ENCODE data around the gene SNTB2.

The SNTB2 gene

DNA sequence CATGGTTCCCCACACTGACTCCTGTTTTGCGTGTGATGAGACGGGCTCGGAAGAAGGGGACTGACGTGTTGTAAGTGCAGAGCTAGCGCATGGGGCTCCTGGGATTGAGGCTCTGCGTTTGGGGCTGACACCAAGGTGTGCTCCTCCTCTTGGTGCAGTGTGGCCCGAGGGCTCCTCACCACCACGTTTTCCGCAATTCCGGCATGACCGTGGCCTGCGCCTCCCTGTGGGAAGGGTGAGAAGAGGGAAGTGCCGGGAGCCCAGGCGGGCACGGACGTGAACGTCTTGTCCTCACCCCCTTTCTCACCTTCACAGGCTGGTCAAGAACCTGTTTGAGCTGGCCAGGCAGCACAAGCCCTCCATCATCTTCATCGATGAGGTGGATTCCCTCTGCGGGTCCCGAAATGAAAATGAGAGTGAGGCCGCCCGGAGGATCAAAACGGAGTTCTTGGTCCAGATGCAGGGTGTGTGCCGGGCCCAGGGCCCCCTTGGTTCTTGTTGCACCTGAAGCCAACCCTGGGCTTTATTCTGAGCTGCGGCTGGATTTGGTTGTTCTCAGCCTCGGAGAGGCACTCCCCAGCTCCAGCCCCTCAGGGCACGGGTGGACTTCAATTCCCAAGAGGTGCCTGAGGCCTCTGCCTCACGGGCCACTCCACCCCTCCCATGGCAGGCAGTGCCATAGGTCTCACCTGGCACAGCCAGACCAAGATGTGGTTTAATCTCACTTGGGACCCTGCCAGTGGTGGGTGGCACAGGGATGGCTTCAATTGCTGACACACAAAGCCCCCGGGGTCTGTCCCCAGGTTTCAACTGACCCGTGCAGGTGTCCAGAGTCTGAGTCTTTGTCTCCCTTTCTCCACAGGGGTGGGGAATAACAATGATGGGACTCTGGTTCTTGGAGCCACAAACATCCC, 133.1 kb downstream of the SNTB2 start:
- DNase-seq (ENCODE audit: low read depth) = no peak

DNA sequence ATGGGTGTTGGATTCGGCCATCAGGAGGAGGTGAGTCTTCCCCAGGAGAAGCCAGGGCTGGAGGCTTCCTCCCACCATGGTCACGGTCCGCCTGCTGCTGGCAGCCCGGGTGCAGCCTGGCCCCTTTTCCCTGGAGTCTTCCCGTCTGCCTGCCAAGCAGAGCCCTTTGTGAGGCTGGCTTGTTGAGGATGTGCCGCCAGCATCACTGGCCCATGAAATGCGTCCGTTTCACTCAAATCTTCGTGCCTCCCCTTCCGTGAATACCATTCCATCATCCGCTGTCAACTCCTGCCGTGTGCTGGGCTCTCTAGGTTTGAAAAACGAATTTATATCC, 133.7 kb downstream of the SNTB2 start:
- DNase-seq (ENCODE audit: low read depth) = no peak

DNA sequence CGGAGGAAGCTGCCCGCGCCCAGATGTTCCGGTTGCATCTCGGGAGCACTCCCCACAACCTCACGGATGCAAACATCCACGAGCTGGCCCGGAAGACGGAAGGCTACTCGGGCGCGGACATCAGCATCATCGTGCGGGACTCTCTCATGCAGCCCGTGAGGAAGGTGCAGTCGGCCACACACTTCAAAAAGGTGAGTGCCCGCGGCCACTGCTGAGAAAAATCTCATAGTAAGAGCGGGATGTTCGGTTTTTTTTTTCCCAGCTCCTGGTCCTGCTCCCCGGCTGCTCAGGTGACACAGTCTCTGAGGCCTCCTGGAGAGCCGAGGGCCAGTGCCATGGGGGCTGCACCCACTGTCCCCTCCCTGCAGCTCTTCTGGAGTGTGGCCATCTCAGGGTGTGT, 134.1 kb downstream of the SNTB2 start:
- DNase-seq (ENCODE audit: low read depth) = no peak

DNA sequence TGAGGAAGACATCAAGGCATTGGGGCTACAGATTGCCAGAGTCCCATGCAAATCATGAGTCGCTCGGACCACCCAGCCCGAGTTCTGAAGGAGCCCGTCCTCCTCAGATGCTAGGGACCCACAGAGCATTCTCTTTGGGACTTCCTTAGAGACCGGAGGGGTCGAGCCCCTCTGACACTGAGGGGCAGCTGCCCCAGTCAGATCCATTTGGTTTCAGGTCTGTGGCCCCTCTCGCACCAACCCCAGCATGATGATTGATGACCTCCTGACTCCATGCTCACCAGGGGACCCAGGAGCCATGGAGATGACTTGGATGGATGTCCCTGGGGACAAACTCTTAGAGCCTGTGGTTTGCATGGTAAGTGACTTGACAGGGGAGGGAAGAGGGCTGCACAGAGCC, 135.4 kb downstream of the SNTB2 start:
- DNase-seq (ENCODE audit: low read depth) = no peak

DNA sequence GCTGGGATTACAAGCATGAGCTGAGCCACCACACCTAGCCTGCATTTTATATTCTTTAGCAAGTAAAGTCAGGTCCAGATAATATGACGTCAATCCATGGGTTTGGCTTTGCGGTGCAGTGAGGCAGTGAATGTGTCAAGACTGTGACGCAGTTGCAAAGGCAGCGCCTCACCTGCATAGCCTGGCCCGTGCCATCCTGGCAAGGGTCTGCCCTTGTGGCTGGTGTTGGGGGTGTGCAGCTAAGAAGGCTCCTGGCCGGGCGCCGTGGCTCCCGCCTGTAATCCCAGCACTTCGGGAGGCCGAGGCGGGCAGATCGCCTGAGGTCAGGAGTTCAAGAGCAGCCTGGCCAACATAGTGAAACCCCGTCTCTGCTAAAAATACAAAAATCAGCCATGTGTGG, 136.5 kb downstream of the SNTB2 start:
- DNase-seq (ENCODE audit: low read depth) = no peak

DNA sequence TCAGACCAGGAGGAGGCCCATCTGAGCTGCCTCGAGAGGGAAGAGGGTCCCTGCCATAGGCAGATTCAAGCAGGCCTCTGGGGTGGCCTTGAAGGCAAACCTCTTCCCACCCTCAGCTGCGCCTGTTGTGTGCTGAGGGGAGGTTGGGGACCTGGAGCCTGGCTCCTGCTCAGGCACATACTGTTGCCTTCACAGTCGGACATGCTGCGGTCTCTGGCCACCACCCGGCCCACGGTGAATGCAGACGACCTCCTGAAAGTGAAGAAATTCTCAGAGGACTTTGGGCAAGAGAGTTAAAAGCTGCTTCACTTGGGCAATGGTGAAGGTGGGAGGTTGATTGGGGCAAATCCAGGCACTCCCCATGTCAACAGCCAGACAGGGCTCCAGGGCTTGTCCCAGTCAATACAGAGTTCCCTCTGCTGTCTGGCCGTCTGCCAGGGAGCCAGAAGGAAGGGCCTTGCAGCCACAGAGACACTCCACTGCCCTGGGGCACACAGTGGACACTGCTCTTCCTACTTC, 137.1 kb downstream of the SNTB2 start:
- no peak for DNase-seq (ENCODE audit: low read depth)

DNA sequence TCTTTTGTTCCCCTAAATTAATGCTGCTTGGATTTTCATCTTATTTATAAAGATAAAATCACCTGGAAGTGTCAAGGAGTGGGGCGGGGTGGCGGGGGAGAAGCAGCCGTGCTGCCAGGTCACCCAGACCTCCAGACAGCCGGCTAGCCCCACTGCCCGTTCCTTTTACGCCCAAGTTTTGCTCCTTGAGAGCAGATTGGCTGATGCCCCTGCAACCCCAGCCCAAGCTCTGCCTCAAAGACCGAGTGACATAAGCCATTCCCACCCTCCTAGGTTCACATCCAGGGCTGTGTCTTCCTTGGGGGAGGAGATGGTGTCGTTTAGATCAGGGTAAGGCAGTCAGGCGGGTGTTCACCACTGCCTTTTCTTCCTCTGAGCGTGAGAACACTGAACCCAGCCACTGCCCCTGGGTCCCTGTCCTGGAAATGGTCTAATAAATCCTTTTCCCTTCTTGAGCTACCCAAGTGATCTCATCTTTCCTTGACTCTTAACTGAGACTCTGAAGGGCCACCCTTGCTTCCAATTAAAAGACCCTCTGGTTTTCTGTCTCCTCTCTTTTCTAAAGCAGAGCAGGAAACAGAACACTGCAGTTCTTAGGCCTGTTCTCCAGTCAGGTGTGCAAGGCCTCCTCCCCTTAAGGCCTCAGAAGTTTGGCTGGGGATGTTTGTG, 137.8 kb downstream of the SNTB2 start:
- DNase-seq (ENCODE audit: low read depth) = no peak

DNA sequence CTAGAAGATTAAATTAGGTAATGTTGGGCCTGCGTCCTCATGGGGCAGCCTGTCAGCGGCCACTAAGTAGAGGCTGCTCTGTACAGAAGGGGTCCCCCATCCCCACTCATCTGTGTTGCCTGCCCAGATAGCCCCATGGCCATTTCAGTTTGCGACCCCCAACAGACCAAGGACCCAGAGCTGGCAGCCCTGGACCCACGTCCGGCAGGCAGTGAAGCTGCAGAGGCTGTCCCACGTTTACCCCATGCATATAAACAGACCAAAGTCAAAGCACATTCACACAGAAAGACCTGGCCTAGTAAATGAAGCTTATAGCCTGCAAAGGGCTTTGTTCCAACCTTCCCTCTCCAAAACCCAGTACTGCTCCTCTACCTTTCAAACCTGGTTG, 138.8 kb downstream of the SNTB2 start:
- no peak for DNase-seq (ENCODE audit: low read depth)

DNA sequence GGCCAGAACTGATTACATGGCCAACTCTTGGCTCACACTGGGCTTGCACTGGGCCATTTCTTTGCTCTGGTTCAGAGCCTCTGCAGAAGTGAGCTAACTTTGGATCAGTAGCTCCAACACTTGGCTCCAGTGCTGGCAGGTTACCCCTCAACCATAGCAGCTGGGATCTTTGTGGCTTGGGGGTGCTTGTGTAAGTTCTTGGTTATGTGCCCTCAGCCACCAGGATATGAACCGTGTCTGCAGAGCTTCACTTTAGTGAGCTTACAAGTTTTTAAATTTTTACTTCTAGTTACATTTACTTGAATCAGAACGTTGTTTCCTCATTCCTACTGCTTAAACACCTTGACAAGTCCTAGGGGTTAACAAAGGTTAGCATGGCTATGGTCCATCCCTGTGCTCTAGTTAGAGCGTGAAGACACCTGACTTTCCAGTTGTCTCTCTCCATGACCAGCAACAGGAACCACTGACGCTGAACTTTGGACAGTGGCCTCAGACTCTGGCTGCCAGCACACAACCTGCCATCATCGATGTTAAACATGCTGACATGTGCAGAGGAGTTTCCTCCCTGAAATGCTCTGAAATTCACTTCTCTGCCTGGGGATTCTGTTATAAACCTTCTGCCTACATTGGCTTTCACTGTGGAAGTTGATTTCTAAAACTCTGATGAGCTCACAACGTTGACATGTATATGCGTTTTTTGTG, 139.4 kb downstream of the SNTB2 start:
- no peak for DNase-seq (ENCODE audit: low read depth)

DNA sequence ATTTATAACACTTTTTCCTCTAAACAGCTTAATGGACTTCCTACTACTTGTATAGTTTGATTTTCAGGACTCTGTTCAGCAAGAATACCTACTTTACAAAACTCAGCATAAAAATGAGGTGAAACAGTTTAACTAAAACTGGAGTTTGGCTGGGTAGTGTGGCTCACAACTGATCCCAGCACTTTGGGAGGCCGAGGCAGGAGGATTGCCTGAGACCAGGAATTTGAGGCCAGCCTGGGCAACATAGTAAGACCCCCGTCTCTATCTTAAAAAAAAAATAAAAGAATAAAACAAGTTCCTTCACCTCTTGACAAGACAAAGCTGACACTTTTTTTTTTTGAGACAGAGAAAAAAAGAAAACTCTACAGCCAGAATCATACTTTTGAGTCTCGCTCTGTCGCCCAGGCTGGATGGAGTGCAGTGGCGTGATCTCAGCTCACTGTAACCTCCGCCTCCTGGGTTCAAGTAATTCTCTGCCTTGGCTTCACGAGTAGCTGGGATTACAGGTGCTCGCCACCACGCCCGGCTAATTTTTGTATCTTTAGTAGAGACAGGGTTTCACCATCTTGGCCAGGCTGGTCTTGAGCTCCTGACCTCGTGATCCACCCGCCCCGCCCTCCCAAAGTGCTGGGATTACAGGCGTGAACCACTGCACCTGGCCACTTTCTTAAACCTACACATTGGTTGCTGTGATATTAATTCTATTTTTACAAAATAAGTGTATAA, 140.8 kb downstream of the SNTB2 start:
- no peak for DNase-seq (ENCODE audit: low read depth)

DNA sequence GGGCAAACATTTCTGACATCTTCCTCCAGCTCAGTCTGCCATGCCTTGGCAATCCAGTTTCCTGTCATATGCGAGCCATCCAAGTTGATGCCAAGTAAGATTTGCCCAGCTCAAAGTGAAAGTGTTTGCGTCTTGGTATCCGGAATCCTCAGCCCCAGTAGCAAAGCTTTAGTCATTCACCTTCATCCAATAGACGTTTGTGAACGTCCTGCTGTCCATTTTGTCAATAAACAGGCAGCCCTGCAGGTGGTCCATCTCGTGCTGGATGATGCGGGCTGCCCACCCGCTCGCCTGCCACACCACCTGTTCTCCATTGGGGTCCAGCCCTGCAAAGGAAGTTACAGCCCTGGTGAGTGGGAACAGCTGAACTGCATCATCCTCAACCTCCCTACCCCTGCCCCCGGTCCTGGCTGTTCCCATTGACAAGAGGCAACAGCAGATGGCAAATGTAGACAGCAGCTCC, 141.9 kb downstream of the SNTB2 start:
- DNase-seq (ENCODE audit: low read depth) = no peak

DNA sequence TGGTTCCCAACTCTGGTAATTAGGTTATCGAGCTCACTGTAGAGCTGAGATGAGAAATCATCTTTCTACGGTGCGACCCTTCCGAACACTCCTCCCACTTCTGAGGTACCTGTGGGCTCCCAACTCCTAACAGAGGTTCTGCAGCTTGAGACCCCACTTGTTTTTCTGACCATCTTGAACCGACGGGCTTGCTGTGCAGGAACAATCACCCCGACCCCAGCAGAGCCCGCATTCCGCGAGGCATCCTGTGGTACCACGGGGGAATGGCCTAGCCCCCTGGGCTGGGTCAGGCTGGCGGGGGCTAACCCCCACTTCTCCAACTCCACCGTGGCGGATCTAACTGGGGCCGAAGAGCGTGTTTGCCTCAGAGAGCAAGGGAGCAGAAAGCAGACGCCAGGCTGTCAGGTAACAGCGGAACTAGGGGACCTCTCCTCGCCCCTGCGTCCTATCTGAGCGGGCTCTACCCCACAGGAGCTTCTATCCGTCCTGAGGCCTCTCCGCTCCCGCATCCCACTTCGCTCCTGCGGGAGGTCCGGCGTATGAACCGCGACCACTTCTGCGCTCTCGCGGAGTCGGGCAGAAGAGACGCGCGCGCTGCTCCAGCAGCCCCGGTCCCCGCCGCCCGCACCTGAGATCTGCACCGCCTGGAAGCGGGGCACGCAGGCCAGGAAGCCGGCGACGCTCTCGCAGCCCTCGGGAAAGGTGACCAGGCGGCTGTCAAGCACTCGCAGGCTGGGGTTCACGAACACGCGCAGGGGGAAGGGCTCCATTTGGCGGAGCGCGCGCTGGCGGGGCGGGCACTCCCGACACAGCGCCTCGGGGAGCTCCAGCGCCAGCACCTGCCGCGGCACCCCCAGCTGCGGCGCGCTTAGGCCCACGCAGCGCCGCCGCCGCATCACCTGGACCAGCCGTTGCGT, 142.7 kb downstream of the SNTB2 start:
- no peak for DNase-seq (ENCODE audit: low read depth)

DNA sequence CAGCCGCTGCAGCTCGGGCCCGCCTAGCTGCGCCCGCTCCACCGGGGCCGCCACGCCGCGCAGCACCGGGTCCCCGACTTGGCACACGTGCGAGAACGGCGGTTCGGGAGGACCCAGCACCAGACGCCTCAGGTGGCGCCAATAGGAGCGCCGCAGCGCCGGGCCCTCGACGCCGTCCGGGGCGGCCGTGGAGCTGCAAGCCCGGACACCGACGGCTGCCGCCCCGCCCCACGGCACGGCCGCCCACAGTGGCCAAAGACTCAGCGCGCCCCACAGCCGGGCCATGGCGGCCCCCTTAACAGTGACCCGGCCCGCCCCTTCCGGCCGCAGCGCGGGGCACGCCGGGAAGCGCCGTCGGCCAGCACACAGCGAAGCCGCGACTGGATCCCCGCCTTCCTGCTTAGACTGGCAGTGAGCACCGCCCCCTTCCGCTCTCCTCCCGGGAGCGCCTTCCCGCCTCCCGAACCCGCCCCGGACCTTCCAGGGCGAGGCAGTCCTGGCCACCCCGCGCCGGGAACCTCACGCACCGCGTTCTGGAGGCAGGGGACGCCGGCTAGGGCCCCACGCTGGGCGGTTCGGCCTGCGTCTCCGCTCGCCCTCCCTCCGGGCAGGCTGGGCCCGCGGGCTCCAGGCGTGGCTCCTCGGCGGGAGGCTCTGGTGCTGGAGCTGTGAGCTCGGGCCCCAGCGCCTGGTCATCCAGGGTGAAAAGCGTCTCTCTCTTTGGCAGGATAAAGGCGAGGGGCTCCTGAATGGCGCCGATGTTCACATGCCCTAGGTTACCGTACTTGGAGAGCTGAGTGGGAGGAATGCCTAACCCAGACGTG, 143.5 kb downstream of the SNTB2 start, which contains the start of gene PDF:
TSS of gene PDF (minus strand) at position 303 of the 824 bp plus-strand sequence. CDS start at position 285, 18 bp downstream.
- DNase-seq (ENCODE audit: low read depth) = peak; percentile 87

DNA sequence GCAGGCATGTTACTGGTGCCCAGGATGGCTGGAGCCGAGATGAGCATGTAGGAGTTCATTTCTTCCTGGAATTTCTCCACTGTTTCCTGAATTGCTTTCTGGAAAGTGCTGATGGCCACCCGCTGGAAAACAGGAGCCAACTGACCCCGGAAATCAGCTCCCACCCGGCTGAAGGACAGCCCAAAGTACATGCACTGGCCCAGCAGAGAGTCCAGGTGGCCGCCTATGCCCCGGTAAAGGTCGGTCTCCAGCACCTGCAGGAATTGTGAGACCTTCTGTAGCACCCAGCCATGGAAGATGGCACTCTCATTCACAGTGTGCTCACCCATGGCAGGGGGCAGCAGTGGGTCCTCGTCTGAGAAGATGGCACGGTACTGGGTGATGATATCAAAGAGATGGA, 147.7 kb downstream of the SNTB2 start:
- DNase-seq (ENCODE audit: low read depth) = no peak

DNA sequence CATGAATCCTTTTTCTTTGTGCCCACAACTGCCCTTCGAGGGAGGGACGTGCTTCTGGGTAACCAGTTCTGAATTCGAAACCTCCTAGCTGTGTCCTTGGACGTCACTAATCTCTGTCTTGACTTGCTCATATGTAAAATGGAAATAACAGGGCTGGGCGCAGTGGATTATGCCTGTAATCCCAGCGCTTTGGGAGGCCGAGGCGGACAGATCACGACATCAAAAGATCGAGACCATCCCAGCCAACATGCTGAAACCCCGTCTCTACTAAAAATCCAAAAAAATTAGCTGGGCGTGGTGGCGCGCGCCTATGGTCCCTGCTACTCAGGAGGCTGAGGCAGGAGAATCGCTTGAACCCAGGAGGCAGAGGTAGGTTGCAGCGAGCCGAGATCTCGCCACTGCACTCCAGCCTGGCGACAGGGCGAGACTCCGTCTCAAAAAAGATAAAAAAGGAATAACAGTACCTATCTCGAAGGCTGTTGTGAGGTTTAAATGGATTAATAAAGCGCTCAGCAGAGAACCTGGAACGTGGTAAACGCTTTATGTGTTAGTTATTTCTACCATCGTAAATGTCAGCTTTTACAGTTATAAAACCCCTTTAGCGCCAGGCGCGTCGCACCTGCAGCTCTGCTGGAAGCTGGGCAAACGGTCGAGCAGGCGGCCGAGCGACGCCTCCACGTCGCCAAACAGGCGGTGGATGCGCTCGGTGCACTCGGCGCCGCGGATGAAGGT, 151.8 kb downstream of the SNTB2 start:
- no peak for DNase-seq (ENCODE audit: low read depth)

DNA sequence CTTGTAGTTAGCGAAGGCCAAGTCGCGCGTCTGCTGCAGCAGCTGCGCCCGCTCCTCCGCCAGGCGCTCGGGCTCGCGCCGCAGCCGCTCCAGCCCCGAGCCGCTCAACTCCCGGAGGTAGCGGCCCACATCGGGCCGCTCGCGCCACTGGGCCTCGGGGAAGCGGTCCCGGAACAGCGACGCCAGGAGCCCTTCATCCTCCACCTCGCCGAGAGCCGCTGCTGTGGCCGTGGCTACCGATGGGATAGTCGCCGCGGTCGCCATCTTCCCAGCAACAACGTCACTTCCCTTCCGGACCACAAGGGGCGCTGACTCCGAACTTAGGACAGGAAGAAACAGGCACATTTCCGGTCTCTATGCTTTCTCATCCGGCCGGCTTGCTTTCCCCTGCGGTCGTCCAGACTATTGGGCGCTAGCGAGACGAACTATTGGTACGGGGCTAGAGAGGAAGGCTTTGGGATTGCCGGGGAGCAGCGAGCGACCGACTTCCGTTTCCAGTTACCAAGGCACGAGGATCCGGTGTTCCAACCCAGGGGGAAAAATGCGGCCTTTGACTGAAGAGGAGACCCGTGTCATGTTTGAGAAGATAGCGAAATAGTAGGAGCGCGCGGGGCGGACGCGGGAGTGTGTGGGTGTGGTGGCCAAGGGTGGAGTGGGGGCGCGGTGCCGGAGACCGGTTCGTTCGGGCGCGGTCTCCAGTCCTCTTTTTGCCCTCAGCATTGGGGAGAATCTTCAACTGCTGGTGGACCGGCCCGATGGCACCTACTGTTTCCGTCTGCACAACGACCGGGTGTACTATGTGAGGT, 152.5 kb downstream of the SNTB2 start, which contains the start of the genes COG8 and NIP7:
TSS of gene COG8 (minus strand) at position 276 of the 806 bp plus-strand sequence. CDS start at position 264, 12 bp downstream.
TSS of gene NIP7 (plus strand) at position 484 of the 806 bp plus-strand sequence. CDS start at position 542, 58 bp downstream.
- peak; percentile 97 for DNase-seq (ENCODE audit: low read depth)

DNA sequence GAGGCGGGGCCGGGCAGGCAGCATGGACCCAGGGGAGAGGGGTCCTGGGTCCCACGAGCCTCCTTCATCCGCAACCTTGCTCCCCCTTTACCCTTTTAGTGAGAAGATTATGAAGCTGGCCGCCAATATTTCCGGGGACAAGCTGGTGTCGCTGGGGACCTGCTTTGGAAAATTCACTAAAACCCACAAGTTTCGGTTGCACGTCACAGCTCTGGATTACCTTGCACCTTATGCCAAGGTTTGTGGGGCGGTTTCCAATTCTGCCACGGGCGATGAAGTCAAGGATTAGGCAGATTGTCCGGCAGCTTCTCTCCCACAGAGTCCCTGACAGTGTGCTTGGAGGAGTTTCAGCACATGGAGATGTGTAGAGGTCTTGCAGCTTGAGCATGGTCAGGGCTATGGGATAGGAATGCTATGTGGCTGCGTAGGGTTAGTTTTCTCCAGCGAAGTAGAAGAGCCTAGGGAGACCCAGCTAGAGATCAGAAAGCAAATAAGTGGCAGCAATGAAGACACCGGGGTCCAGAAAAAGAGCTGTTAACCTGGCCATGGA, 153.2 kb downstream of the SNTB2 start:
- no peak for DNase-seq (ENCODE audit: low read depth)

DNA sequence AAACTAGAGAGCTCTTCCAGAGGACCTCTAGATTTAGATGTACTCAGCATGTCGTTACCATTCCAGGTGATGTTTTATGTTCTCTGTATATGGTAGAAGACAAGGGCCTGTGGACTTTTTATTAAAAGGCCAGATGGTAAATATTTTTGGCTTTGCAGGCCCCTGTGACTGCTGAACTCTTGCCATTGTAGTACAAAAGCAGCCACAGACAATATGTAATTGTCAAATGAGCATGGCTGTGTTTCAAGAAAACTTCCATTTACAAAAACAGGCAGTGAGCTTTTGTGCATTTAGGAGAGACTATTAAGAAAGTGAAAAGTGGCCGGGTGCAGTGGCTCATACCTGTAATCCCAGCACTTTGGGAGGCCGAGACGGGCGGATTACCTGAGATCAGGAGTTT, 157.2 kb downstream of the SNTB2 start:
- DNase-seq (ENCODE audit: low read depth) = no peak

Data from fibroblast of the conjunctiva (primary cell).